ENCODE data around the gene GYS1. TPM values are rescaled to one million over a fixed set of nuclear protein-coding genes. Genes with fewer than 3 reads are reported as not detected.
A peak's percentile ranks its signal among the peaks of the same experiment; 100 is the strongest.
"Not testable (repeated sequence)": the region's sequence is repeated elsewhere in the genome, so short reads cannot be mapped to it uniquely, and the experiment has no call there.

The GYS1 gene
- total RNA-seq, 1 experiment from 2014 or later, result 38.6 TPM

- H3K4me3 ChIP-seq (ENCODE audit: low read length); H2AFZ ChIP-seq (ENCODE audit: low read length); H3K9me2 ChIP-seq (replicated peaks; ENCODE audit: low read length); POLR2A ChIA-PET (ENCODE audit: unreplicated experiment); H3K27me3 ChIP-seq (ENCODE audit: low read length); intact Hi-C loops (cut with micrococcal nuclease); H3F3A ChIP-seq (ENCODE audit: low read length, unreplicated experiment); H3K9ac ChIP-seq (ENCODE audit: low read length); H3K36me3 ChIP-seq (ENCODE audit: low read depth, low read length); H3K79me2 ChIP-seq (ENCODE audit: low read length); H4K20me1 ChIP-seq (ENCODE audit: low read length); H3K27ac ChIP-seq (ENCODE audit: low read length); BruUV-seq (replicated peaks); H3K9me3 ChIP-seq (ENCODE audit: low read length): not testable (repeated sequence)
- Histone ChIP-seq H3K4me2 (ENCODE audit: low read length) (peak overlapping the region; percentile 57; the same call in 1 of the 2 replicates), H3K4me1 (ENCODE audit: insufficient read depth, low read length) (peaks cover 13% of the 10 kb centered on the region)
- CTCF ChIA-PET, result interaction anchor here (0.6 kb wide), 1 partner anchor 45 kb away, joined by 3 read pairs; the partner anchor contains the start of gene RUVBL2
- ATAC-seq, result peak; percentile 97
- DNase-seq, result peak; percentile 78
Observed at GRCh38 chr19:49038557-49039276, 45.6 kb upstream of the GYS1 start.

DNA sequence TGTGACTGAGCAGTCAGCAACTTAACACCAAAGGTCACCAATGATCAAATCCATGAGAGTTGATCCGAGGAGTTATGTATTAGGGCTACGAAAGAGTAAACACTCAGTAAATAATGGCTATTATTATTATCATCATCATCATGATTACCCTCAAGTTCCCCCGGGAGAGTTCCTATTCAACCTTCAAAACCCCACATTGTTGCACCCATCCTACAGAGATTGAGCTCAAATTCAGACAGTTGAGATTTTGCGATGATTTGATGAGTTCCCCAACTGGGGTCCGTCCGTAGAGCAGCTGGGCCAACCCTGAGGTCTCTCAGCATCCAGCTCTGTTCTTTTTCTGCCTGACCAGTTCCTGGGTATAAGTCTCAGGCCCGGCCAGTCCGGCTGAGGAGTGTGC is 45.0 kb upstream of the GYS1 start:
- H3K4me2 ChIP-seq (ENCODE audit: low read length), result peak overlapping the region; percentile 57; the same call in 1 of the 2 replicates
- H3K9ac ChIP-seq (ENCODE audit: low read length); H4K20me1 ChIP-seq (ENCODE audit: low read length); H3K79me2 ChIP-seq (ENCODE audit: low read length); POLR2A ChIA-PET (ENCODE audit: unreplicated experiment); BruUV-seq (replicated peaks); ATAC-seq; H3K4me3 ChIP-seq (ENCODE audit: low read length); H3K9me2 ChIP-seq (replicated peaks; ENCODE audit: low read length); H2AFZ ChIP-seq (ENCODE audit: low read length); H3K27me3 ChIP-seq (ENCODE audit: low read length); H3K27ac ChIP-seq (ENCODE audit: low read length); H3K36me3 ChIP-seq (ENCODE audit: low read depth, low read length); intact Hi-C loops (cut with micrococcal nuclease); H3K9me3 ChIP-seq (ENCODE audit: low read length); DNase-seq; H3F3A ChIP-seq (ENCODE audit: low read length, unreplicated experiment): not testable (repeated sequence)
- H3K4me1 ChIP-seq (ENCODE audit: insufficient read depth, low read length), result peaks cover 13% of the 10 kb centered on the region
- CTCF ChIA-PET, result interaction anchor here (0.6 kb wide), 1 partner anchor 45 kb away, joined by 3 read pairs; the partner anchor contains the start of gene RUVBL2

GRCh38 chr19:49036815-49037214 is 43.7 kb upstream of the GYS1 start, which contains the start of gene CGB1:
Gene CGB1 (minus strand): TSS chr19:49036895. CDS start chr19:49036711, 184 bp downstream.
- H3K36me3 ChIP-seq (ENCODE audit: low read depth, low read length); H3K4me1 ChIP-seq (ENCODE audit: insufficient read depth, low read length); H3K4me2 ChIP-seq (ENCODE audit: low read length); H2AFZ ChIP-seq (ENCODE audit: low read length); BruUV-seq (replicated peaks); H3K27ac ChIP-seq (ENCODE audit: low read length); ATAC-seq; H3K4me3 ChIP-seq (ENCODE audit: low read length); intact Hi-C loops (cut with micrococcal nuclease); POLR2A ChIA-PET (ENCODE audit: unreplicated experiment); H4K20me1 ChIP-seq (ENCODE audit: low read length); H3K79me2 ChIP-seq (ENCODE audit: low read length); H3K27me3 ChIP-seq (ENCODE audit: low read length); H3K9ac ChIP-seq (ENCODE audit: low read length); H3K9me2 ChIP-seq (replicated peaks; ENCODE audit: low read length); H3F3A ChIP-seq (ENCODE audit: low read length, unreplicated experiment); CTCF ChIA-PET; H3K9me3 ChIP-seq (ENCODE audit: low read length): not testable (repeated sequence)
- TF ChIP-seq, protein P1, sequence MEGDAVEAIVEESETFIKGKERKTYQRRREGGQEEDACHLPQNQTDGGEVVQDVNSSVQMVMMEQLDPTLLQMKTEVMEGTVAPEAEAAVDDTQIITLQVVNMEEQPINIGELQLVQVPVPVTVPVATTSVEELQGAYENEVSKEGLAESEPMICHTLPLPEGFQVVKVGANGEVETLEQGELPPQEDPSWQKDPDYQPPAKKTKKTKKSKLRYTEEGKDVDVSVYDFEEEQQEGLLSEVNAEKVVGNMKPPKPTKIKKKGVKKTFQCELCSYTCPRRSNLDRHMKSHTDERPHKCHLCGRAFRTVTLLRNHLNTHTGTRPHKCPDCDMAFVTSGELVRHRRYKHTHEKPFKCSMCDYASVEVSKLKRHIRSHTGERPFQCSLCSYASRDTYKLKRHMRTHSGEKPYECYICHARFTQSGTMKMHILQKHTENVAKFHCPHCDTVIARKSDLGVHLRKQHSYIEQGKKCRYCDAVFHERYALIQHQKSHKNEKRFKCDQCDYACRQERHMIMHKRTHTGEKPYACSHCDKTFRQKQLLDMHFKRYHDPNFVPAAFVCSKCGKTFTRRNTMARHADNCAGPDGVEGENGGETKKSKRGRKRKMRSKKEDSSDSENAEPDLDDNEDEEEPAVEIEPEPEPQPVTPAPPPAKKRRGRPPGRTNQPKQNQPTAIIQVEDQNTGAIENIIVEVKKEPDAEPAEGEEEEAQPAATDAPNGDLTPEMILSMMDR (conservative IDR thresholded peaks at IDR 0.05; ENCODE audit: low read depth, low read length), result peak; percentile 59
- peak; percentile 19 for DNase-seq

DNA sequence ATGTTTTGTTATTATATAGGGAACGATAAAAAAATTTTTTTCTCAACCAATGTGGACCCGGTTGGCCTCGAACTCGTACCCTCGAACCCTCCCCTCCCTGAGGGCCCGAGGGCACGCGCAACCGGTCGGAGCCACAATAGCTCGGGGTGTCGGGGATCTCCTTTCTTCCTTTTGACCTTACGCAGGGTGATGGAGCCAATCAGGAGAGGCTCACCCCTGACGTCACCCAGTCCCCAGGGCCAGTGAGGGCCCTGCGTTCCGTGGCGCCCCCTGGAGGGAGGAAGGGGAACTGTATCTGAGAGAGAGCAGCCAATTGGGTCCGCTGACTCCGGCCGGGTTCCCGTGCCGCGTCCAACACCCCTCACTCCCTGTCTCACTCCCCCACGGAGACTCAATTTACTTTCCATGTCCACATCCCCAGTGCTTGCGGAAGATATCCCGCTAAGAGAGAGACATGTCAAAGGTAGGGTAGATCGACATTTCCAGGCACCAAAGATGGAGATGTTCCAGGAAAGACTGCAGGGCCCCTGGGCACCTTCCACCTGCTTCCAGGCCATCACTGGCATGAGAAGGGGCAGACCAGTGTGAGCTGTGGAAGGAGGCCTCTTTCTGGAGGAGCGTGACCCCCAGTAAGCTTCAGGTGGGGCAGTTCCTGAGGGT is 38.7 kb upstream of the GYS1 start, which contains the start of gene CGB2:
TSS of gene CGB2 (plus strand) at position 249 of the 660 bp plus-strand sequence. CDS start at position 455, 206 bp downstream.
- H3K27me3 ChIP-seq (ENCODE audit: low read length); H3K9ac ChIP-seq (ENCODE audit: low read length); H3K4me3 ChIP-seq (ENCODE audit: low read length); H3K4me2 ChIP-seq (ENCODE audit: low read length); POLR2A ChIA-PET (ENCODE audit: unreplicated experiment); H4K20me1 ChIP-seq (ENCODE audit: low read length); H3K27ac ChIP-seq (ENCODE audit: low read length); H3K9me2 ChIP-seq (replicated peaks; ENCODE audit: low read length); H3F3A ChIP-seq (ENCODE audit: low read length, unreplicated experiment); H3K4me1 ChIP-seq (ENCODE audit: insufficient read depth, low read length); intact Hi-C loops (cut with micrococcal nuclease); BruUV-seq (replicated peaks); H3K36me3 ChIP-seq (ENCODE audit: low read depth, low read length); CTCF ChIA-PET; ATAC-seq; H3K79me2 ChIP-seq (ENCODE audit: low read length); H3K9me3 ChIP-seq (ENCODE audit: low read length); DNase-seq; H2AFZ ChIP-seq (ENCODE audit: low read length): not testable (repeated sequence)
- TF ChIP-seq, protein P1 (conservative IDR thresholded peaks at IDR 0.05; ENCODE audit: low read depth, low read length), result peak; percentile 39; the same call in 1 of the 2 replicates

DNA sequence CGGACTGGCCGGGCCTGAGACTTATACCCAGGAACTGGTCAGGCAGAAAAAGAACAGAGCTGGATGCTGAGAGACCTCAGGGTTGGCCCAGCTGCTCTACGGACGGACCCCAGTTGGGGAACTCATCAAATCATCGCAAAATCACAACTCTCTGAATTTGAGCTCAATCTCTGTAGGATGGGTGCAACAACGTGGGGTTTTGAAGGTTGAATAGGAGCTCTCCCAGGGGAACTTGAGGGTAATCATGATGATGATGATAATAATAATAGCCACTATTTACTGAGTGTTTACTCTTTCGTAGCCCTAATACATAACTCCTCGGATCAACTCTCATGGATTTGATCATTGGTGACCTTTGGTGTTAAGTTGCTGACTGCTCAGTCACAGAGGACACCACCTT is 37.2 kb upstream of the GYS1 start:
- H2AFZ ChIP-seq (ENCODE audit: low read length); H3K9me2 ChIP-seq (replicated peaks; ENCODE audit: low read length); H4K20me1 ChIP-seq (ENCODE audit: low read length); DNase-seq; H3K4me1 ChIP-seq (ENCODE audit: insufficient read depth, low read length); H3K27me3 ChIP-seq (ENCODE audit: low read length); H3F3A ChIP-seq (ENCODE audit: low read length, unreplicated experiment); CTCF ChIA-PET; H3K9ac ChIP-seq (ENCODE audit: low read length); BruUV-seq (replicated peaks); H3K4me2 ChIP-seq (ENCODE audit: low read length); H3K79me2 ChIP-seq (ENCODE audit: low read length); H3K9me3 ChIP-seq (ENCODE audit: low read length); POLR2A ChIA-PET (ENCODE audit: unreplicated experiment); H3K4me3 ChIP-seq (ENCODE audit: low read length); ATAC-seq; intact Hi-C loops (cut with micrococcal nuclease); H3K36me3 ChIP-seq (ENCODE audit: low read depth, low read length); H3K27ac ChIP-seq (ENCODE audit: low read length): not testable (repeated sequence)

Data from PC-3 (cell line).